Parathyroid adenoma (tissue), 2 donors: ENCODE data around the gene PREB.

Source experiments
- H2AFZ ChIP-seq: fragments of 300-600 bp; sonication (generic); one replicate; pipeline ENCODE4 v1.7.0; 2017; ENCODE audit warnings: antibody characterized with exemption, mild to moderate bottlenecking
- H3K27ac ChIP-seq: fragments of 300-600 bp; sonication (generic); one replicate; pipeline ENCODE4 v1.7.0; 2017
- H3K27me3 ChIP-seq: fragments of 300-600 bp; sonication (generic); one replicate; pipeline ENCODE4 v1.7.0; 2017; ENCODE audit warnings: low read length; ENCODE audit not compliant: control insufficient read depth, insufficient read depth
- H3K36me3 ChIP-seq: fragments of 300-600 bp; sonication (generic); one replicate; pipeline ENCODE4 v1.7.0; 2017; ENCODE audit warnings: low read length; ENCODE audit not compliant: control insufficient read depth, insufficient read depth
- H3K4me1 ChIP-seq: fragments of 300-600 bp; sonication (generic); one replicate; pipeline ENCODE4 v1.7.0; 2017; ENCODE audit warnings: control low read depth
- H3K4me2 ChIP-seq: fragments of 300-600 bp; sonication (generic); one replicate; pipeline ENCODE4 v1.7.0; 2017; ENCODE audit warnings: low read length
- H3K4me3 ChIP-seq: fragments of 300-600 bp; sonication (generic); one replicate; pipeline ENCODE4 v1.7.0; 2017; ENCODE audit warnings: low read depth, low read length
- H3K79me2 ChIP-seq: fragments of 300-600 bp; sonication (generic); one replicate; pipeline ENCODE4 v1.7.0; 2017; ENCODE audit warnings: control low read depth
- H3K9ac ChIP-seq: fragments of 300-600 bp; sonication (generic); one replicate; pipeline ENCODE4 v1.7.0; 2017; ENCODE audit warnings: mild to moderate bottlenecking
- H3K9me3 ChIP-seq: fragments of 300-600 bp; sonication (generic); one replicate; pipeline ENCODE4 v1.7.0; 2017; ENCODE audit warnings: low read length; ENCODE audit not compliant: control insufficient read depth
- CTCF ChIP-seq: fragments of 300-600 bp; sonication (generic); IDR thresholded peaks from one replicate; pipeline ENCODE4 v1.7.0; 2017; ENCODE audit warnings: antibody characterized with exemption, mild to moderate bottlenecking
- donor health status: primary hyperparathyroidism.

The PREB gene

GRCh38 chr2:27097341-27097740 is 37.1 kb downstream of the PREB start:
- H3K27me3 ChIP-seq = no peaks in the 10 kb centered on the region
- no peak overlapping the region for H2AFZ ChIP-seq
- H3K4me3 ChIP-seq = no peak overlapping the region
- H3K36me3 ChIP-seq = no peaks in the 10 kb centered on the region
- H3K9ac ChIP-seq = no peak overlapping the region
- no peak overlapping the region for H3K27ac ChIP-seq
- H3K79me2 ChIP-seq = no peaks in the 10 kb centered on the region
- no peaks in the 10 kb centered on the region for H3K9me3 ChIP-seq
- no peak for TF ChIP-seq CTCF
- H3K4me1 ChIP-seq = peaks cover 21% of the 10 kb centered on the region
- H3K4me2 ChIP-seq = no peak overlapping the region

GRCh38 chr2:27096748-27097297 is 37.6 kb downstream of the PREB start:
- Histone ChIP-seq H3K9ac (no peak overlapping the region), H3K27ac (no peak overlapping the region), H3K9me3 (no peaks in the 10 kb centered on the region), H3K79me2 (no peaks in the 10 kb centered on the region), H3K4me3 (no peak overlapping the region), H3K36me3 (no peaks in the 10 kb centered on the region), H3K27me3 (no peaks in the 10 kb centered on the region), H3K4me2 (no peak overlapping the region), H3K4me1 (peaks cover 24% of the 10 kb centered on the region), H2AFZ (no peak overlapping the region)
- no peak for TF ChIP-seq CTCF

DNA sequence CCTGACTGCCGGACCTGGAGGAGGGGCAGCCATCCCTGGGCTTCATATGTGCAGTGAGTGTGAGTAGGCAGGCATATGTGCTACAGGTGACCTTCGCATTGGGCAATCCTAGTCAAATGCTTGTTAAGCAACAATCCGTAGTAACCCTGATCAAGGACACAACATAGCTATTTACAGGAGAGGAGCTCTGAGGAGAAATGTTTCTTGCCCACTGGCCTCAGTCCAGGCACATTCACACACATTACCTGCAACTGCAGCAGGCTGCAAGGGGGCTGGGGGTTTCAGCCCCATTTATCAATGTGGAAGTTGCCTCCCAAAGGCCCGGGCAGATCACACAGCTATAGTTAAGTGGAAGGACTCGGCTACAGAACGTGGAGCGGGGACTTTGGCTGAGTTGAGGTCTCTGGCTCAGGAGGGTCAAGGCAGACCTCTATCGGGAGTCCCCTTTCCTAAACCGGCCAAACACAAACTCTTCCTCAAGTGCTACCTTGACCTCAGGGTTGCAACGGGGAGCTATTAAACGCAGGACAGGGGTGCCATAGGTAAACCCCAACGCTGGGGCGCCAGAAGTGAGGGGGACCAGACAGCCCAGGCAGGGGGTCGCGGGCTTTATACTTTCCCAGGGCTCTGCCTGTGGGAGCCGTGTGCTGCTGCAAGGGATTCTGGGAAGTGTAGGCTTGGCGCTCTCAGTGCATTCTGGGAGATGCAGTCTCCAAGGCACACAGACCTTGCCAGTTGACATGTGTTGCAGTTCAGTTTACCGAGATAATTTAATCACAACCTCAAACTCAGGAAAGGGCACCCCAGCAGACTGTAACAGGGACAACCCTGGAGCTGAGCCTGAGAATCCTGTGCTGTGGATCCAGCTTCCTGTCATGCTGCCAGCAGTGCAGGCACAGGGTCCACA is 38.4 kb downstream of the PREB start:
- no peak for TF ChIP-seq CTCF
- Histone ChIP-seq H3K27me3 (no peaks in the 10 kb centered on the region), H3K4me1 (peaks cover 27% of the 10 kb centered on the region), H3K4me2 (no peak overlapping the region), H3K79me2 (no peaks in the 10 kb centered on the region), H3K4me3 (no peak overlapping the region), H3K27ac (no peak overlapping the region), H3K9ac (no peak overlapping the region), H2AFZ (peak overlapping the region; percentile 70), H3K36me3 (no peaks in the 10 kb centered on the region), H3K9me3 (no peaks in the 10 kb centered on the region)

- H3K4me2 ChIP-seq = no peak overlapping the region
- H3K27ac ChIP-seq = no peak overlapping the region
- H3K9ac ChIP-seq = no peak overlapping the region
- no peaks in the 10 kb centered on the region for H3K79me2 ChIP-seq
- no peak for TF ChIP-seq CTCF
- H3K4me1 ChIP-seq = peaks cover 27% of the 10 kb centered on the region
- H3K27me3 ChIP-seq = no peaks in the 10 kb centered on the region
- no peaks in the 10 kb centered on the region for H3K36me3 ChIP-seq
- no peak overlapping the region for H2AFZ ChIP-seq
- no peak overlapping the region for H3K4me3 ChIP-seq
- H3K9me3 ChIP-seq = no peaks in the 10 kb centered on the region
Observed at GRCh38 chr2:27095427-27095744, 39.0 kb downstream of the PREB start.
